ENCODE measurements around the gene UBE3B.

UBE3B gene

GRCh38 chr12:109579639-109580038, 102.2 kb downstream of the UBE3B start:
- Histone ChIP-seq H3K27me3 (ENCODE audit: insufficient read depth, low read length) (no peaks in the 10 kb centered on the region), H3K9me3 (ENCODE audit: insufficient read depth, low read depth, low read length) (no peaks in the 10 kb centered on the region), H3K4me1 (ENCODE audit: insufficient read depth, low read length) (no peaks in the 10 kb centered on the region), H3K4me3 (ENCODE audit: low read length) (no peak overlapping the region), H3K27ac (ENCODE audit: low read depth, low read length) (no peak overlapping the region), H3K9ac (ENCODE audit: low read depth, low read length) (no peak overlapping the region), H3K36me3 (ENCODE audit: insufficient read depth, low read length) (peaks cover 78% of the 10 kb centered on the region)
- 90% methylated on average over 7 of the region's 7 CpGs for WGBS

- Histone ChIP-seq H3K9ac (ENCODE audit: low read depth, low read length) (no peak overlapping the region), H3K27me3 (ENCODE audit: insufficient read depth, low read length) (no peaks in the 10 kb centered on the region), H3K36me3 (ENCODE audit: insufficient read depth, low read length) (peaks cover 73% of the 10 kb centered on the region), H3K27ac (ENCODE audit: low read depth, low read length) (no peak overlapping the region), H3K4me1 (ENCODE audit: insufficient read depth, low read length) (no peaks in the 10 kb centered on the region), H3K9me3 (ENCODE audit: insufficient read depth, low read depth, low read length) (no peaks in the 10 kb centered on the region), H3K4me3 (ENCODE audit: low read length) (no peak overlapping the region)
- 93% methylated on average over 8 of the region's 8 CpGs for WGBS
Measured at GRCh38 chr12:109580272-109580671, 102.8 kb downstream of the UBE3B start.

GRCh38 chr12:109580684-109581333, 103.4 kb downstream of the UBE3B start:
- H3K27me3 ChIP-seq (ENCODE audit: insufficient read depth, low read length), result no peaks in the 10 kb centered on the region
- peaks cover 68% of the 10 kb centered on the region for H3K36me3 ChIP-seq (ENCODE audit: insufficient read depth, low read length)
- H3K4me1 ChIP-seq (ENCODE audit: insufficient read depth, low read length), result no peaks in the 10 kb centered on the region
- no peak overlapping the region for H3K9ac ChIP-seq (ENCODE audit: low read depth, low read length)
- H3K9me3 ChIP-seq (ENCODE audit: insufficient read depth, low read depth, low read length), result no peaks in the 10 kb centered on the region
- H3K27ac ChIP-seq (ENCODE audit: low read depth, low read length), result no peak overlapping the region
- WGBS, result 93% methylated on average over 13 of the region's 13 CpGs
- no peak overlapping the region for H3K4me3 ChIP-seq (ENCODE audit: low read length)

- Histone ChIP-seq H3K27ac (ENCODE audit: low read depth, low read length) (no peak overlapping the region), H3K4me3 (ENCODE audit: low read length) (no peak overlapping the region), H3K4me1 (ENCODE audit: insufficient read depth, low read length) (no peaks in the 10 kb centered on the region), H3K36me3 (ENCODE audit: insufficient read depth, low read length) (peaks cover 68% of the 10 kb centered on the region), H3K9ac (ENCODE audit: low read depth, low read length) (no peak overlapping the region), H3K9me3 (ENCODE audit: insufficient read depth, low read depth, low read length) (no peaks in the 10 kb centered on the region), H3K27me3 (ENCODE audit: insufficient read depth, low read length) (no peaks in the 10 kb centered on the region)
- 95% methylated on average over 18 of the region's 18 CpGs for WGBS
Measured at GRCh38 chr12:109581334-109581691, 103.9 kb downstream of the UBE3B start.

- 85% methylated on average over 8 of the region's 8 CpGs for WGBS
- H3K27me3 ChIP-seq (ENCODE audit: insufficient read depth, low read length), result no peaks in the 10 kb centered on the region
- H3K9ac ChIP-seq (ENCODE audit: low read depth, low read length), result no peak overlapping the region
- no peak overlapping the region for H3K27ac ChIP-seq (ENCODE audit: low read depth, low read length)
- no peaks in the 10 kb centered on the region for H3K4me1 ChIP-seq (ENCODE audit: insufficient read depth, low read length)
- no peak overlapping the region for H3K4me3 ChIP-seq (ENCODE audit: low read length)
- H3K36me3 ChIP-seq (ENCODE audit: insufficient read depth, low read length), result peaks cover 69% of the 10 kb centered on the region
- H3K9me3 ChIP-seq (ENCODE audit: insufficient read depth, low read depth, low read length), result no peaks in the 10 kb centered on the region
Measured at GRCh38 chr12:109581856-109582255, 104.4 kb downstream of the UBE3B start.

GRCh38 chr12:109582636-109583035, 105.2 kb downstream of the UBE3B start:
- H3K9me3 ChIP-seq (ENCODE audit: insufficient read depth, low read depth, low read length), result no peaks in the 10 kb centered on the region
- H3K4me1 ChIP-seq (ENCODE audit: insufficient read depth, low read length), result no peaks in the 10 kb centered on the region
- WGBS, result 92% methylated on average over 4 of the region's 5 CpGs
- peaks cover 67% of the 10 kb centered on the region for H3K36me3 ChIP-seq (ENCODE audit: insufficient read depth, low read length)
- no peak overlapping the region for H3K27ac ChIP-seq (ENCODE audit: low read depth, low read length)
- H3K27me3 ChIP-seq (ENCODE audit: insufficient read depth, low read length), result no peaks in the 10 kb centered on the region
- no peak overlapping the region for H3K4me3 ChIP-seq (ENCODE audit: low read length)
- H3K9ac ChIP-seq (ENCODE audit: low read depth, low read length), result no peak overlapping the region

- no peaks in the 10 kb centered on the region for H3K4me1 ChIP-seq (ENCODE audit: insufficient read depth, low read length)
- H3K27ac ChIP-seq (ENCODE audit: low read depth, low read length), result no peak overlapping the region
- H3K4me3 ChIP-seq (ENCODE audit: low read length), result no peak overlapping the region
- H3K9ac ChIP-seq (ENCODE audit: low read depth, low read length), result no peak overlapping the region
- no peaks in the 10 kb centered on the region for H3K27me3 ChIP-seq (ENCODE audit: insufficient read depth, low read length)
- WGBS, result 95% methylated on average over 2 of the region's 2 CpGs
- no peaks in the 10 kb centered on the region for H3K9me3 ChIP-seq (ENCODE audit: insufficient read depth, low read depth, low read length)
- peaks cover 65% of the 10 kb centered on the region for H3K36me3 ChIP-seq (ENCODE audit: insufficient read depth, low read length)
Measured at GRCh38 chr12:109583733-109584132, 106.3 kb downstream of the UBE3B start.

Measured in HUES64 (cell line).